ENCODE measurements around the gene HS3ST2. TPM values are rescaled to one million over a fixed set of nuclear protein-coding genes. Genes with fewer than 3 reads are reported as not detected.
A peak's percentile ranks its signal among the peaks of the same experiment; 100 is the strongest.
"Not testable (repeated sequence)": the region's sequence is repeated elsewhere in the genome, so short reads cannot be mapped to it uniquely, and the experiment has no call there.

Gene HS3ST2
- total RNA-seq, 1 donor from 2014 or later: 0.51 TPM

- DNase-seq (ENCODE audit: extremely low spot score, unreplicated experiment): no peak
- H3K27me3 Mint-ChIP-seq: peaks cover 17% of the 10 kb centered on the region
- H3K9me3 Mint-ChIP-seq: no peaks in the 10 kb centered on the region
- no peak overlapping the region for H3K27ac Mint-ChIP-seq
- no peak overlapping the region for H3K4me3 Mint-ChIP-seq
- no peaks in the 10 kb centered on the region for H3K4me1 Mint-ChIP-seq (ENCODE audit: unreplicated experiment)
- no peak for TF ChIP-seq CTCF (conservative IDR thresholded peaks at IDR 0.05)
- no peaks in the 10 kb centered on the region for H3K36me3 Mint-ChIP-seq
These were observed 77.0 kb downstream of the HS3ST2 start for GRCh38 chr16:22890976-22891375.

GRCh38 chr16:22897184-22897583, 83.2 kb downstream of the HS3ST2 start:
- TF ChIP-seq CTCF (conservative IDR thresholded peaks at IDR 0.05): no peak
- H3K36me3 Mint-ChIP-seq: no peaks in the 10 kb centered on the region

GRCh38 chr16:22898131-22898530, 84.2 kb downstream of the HS3ST2 start:
- Mint-ChIP-seq H3K27me3 (peaks cover 33% of the 10 kb centered on the region), H3K36me3 (no peaks in the 10 kb centered on the region), H3K27ac (no peak overlapping the region), H3K4me3 (no peak overlapping the region), H3K9me3 (no peaks in the 10 kb centered on the region), H3K4me1 (ENCODE audit: unreplicated experiment) (no peaks in the 10 kb centered on the region)
- no peak for DNase-seq (ENCODE audit: extremely low spot score, unreplicated experiment)
- no peak for TF ChIP-seq CTCF (conservative IDR thresholded peaks at IDR 0.05)

More at GRCh38 chr16:22897184-22897583, 83.2 kb downstream of the HS3ST2 start:
- H3K4me3 Mint-ChIP-seq: no peak overlapping the region
- no peaks in the 10 kb centered on the region for H3K4me1 Mint-ChIP-seq (ENCODE audit: unreplicated experiment)
- DNase-seq (ENCODE audit: extremely low spot score, unreplicated experiment): no peak
- no peak overlapping the region for H3K27ac Mint-ChIP-seq
- peaks cover 28% of the 10 kb centered on the region for H3K27me3 Mint-ChIP-seq
- no peaks in the 10 kb centered on the region for H3K9me3 Mint-ChIP-seq

GRCh38 chr16:22898874-22899348, 84.9 kb downstream of the HS3ST2 start:
- TF ChIP-seq CTCF (conservative IDR thresholded peaks at IDR 0.05): peak; percentile 95
- H3K4me3 Mint-ChIP-seq: no peak overlapping the region
- DNase-seq (ENCODE audit: extremely low spot score, unreplicated experiment): peak; percentile 75

GRCh38 chr16:22899567-22899966, 85.6 kb downstream of the HS3ST2 start:
- H3K36me3 Mint-ChIP-seq: not testable (repeated sequence)

More at GRCh38 chr16:22898874-22899348, 84.9 kb downstream of the HS3ST2 start:
- Mint-ChIP-seq H3K27ac (no peak overlapping the region), H3K4me1 (ENCODE audit: unreplicated experiment) (no peaks in the 10 kb centered on the region), H3K9me3 (no peaks in the 10 kb centered on the region), H3K27me3 (peaks cover 31% of the 10 kb centered on the region), H3K36me3 (no peaks in the 10 kb centered on the region)

GRCh38 chr16:22900863-22901262, 86.9 kb downstream of the HS3ST2 start:
- Mint-ChIP-seq H3K4me3 (no peak overlapping the region), H3K27ac (no peak overlapping the region), H3K9me3 (no peaks in the 10 kb centered on the region), H3K27me3 (peaks cover 37% of the 10 kb centered on the region), H3K36me3 (no peaks in the 10 kb centered on the region), H3K4me1 (ENCODE audit: unreplicated experiment) (no peaks in the 10 kb centered on the region)
- DNase-seq (ENCODE audit: extremely low spot score, unreplicated experiment): no peak
- no peak for TF ChIP-seq CTCF (conservative IDR thresholded peaks at IDR 0.05)

More at GRCh38 chr16:22899567-22899966, 85.6 kb downstream of the HS3ST2 start:
- not testable (repeated sequence) for H3K4me3 Mint-ChIP-seq; H3K4me1 Mint-ChIP-seq (ENCODE audit: unreplicated experiment); DNase-seq (ENCODE audit: extremely low spot score, unreplicated experiment); H3K9me3 Mint-ChIP-seq; H3K27ac Mint-ChIP-seq
- H3K27me3 Mint-ChIP-seq: peaks cover 32% of the 10 kb centered on the region
